Subcutaneous adipose tissue (tissue), 4 donors: ENCODE measurements around the gene SLC1A7. TPM values are rescaled to one million over a fixed set of nuclear protein-coding genes. Genes with fewer than 3 reads are reported as not detected.

ENCODE experiments used
- total RNA-seq, 4 donors: library from RNA; depleted of rRNA; stranded (reverse); fragments of >200 nt; gene quantifications; one replicate each; pipeline ENCODE4 v1.1.0, GENCODE V29; 2016
- TF ChIP-seq, protein P1 (sequence below): fragments of 450-650 bp; IDR thresholded peaks from one replicate; pipeline ENCODE4 v1.5.1; 2016; ENCODE audit warnings: low read depth, mild to moderate bottlenecking, control low read depth, antibody characterized with exemption, moderate library complexity

The SLC1A7 gene
- total RNA-seq, 4 donors from 2014 or later = 0.17 to 0.94 TPM; not detected in 2

DNA sequence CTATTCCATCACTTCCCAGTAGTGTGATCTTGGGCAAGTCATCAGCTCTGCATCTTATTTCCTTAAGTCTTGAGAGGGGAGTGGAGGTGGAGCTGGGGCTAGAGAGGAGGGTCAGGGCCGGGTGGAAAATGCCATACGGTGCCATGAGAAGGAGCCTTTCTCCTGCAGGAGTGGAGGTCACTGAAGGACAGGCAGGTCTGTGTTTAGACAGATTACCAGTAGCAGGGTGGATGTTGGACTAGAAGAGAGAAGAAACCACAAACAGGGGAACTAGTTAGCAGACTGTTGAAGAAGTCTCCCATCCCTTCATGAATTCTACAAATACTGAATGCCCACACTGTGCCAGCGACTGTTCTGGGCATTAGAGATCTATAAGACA, 40.3 kb upstream of the SLC1A7 start:
- TF ChIP-seq, protein P1, sequence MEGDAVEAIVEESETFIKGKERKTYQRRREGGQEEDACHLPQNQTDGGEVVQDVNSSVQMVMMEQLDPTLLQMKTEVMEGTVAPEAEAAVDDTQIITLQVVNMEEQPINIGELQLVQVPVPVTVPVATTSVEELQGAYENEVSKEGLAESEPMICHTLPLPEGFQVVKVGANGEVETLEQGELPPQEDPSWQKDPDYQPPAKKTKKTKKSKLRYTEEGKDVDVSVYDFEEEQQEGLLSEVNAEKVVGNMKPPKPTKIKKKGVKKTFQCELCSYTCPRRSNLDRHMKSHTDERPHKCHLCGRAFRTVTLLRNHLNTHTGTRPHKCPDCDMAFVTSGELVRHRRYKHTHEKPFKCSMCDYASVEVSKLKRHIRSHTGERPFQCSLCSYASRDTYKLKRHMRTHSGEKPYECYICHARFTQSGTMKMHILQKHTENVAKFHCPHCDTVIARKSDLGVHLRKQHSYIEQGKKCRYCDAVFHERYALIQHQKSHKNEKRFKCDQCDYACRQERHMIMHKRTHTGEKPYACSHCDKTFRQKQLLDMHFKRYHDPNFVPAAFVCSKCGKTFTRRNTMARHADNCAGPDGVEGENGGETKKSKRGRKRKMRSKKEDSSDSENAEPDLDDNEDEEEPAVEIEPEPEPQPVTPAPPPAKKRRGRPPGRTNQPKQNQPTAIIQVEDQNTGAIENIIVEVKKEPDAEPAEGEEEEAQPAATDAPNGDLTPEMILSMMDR = no peak

DNA sequence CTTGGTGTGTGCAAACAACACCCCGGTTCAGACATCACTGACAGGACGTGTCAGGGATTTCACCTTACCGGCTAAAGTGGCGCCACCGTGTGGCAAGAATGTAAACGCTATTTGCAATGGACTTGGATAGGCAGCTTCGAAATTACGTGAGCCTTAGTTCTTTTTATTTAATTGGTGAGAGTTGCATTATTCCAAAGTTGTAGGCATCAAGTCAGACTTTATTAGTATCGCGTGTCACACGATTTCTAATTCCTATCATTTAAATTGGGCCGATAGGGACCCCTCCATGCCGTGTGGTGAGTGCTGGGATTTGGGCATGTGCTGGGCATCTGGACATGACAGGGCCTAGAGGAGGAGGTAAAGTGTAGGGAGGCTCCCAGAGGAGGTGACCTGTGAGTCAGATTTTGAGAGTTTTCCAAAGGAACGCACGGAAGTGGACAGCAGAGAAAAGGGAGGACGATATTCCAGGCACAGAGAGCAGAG, 39.7 kb upstream of the SLC1A7 start:
- TF ChIP-seq, protein P1 = no peak

DNA sequence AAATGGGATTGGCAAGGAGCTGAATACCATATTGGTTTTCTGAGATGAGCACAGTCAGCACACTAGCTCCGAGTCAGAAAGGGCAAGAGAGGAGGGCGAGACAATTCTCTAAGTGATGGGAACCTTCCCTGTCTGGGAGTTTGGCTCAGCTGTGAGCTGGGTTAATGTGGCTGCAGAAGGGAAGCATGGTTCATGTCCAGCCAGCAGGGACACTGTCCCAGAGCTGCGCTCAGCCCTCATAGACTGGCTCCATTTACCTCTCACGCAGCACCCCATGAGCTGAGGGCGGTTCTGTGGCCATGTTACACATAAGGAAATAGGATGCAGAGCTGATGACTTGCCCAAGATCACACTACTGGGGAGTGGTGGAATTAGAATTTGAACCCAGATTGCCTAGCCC, 38.5 kb upstream of the SLC1A7 start:
- TF ChIP-seq, protein P1 = no peak

DNA sequence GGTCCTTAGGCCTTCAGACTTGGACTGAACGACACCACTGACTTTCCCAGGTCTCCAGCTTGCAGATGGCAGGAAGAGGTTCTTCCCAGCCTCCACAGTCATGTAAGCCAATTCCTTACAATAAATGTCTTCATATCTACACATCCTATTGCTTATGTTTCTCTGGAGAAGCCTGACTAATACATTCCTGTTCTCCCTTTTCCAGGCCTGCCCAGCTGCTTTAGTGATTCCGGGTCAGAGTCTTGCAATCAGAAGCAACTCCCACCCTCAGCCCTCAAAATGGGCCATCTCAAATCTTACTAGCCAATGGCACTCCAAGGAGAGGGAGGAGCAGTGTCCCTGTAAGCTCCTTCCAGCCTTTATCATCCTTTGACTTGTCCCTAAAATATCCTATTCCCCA, 37.8 kb upstream of the SLC1A7 start:
- TF ChIP-seq, protein P1 = no peak

DNA sequence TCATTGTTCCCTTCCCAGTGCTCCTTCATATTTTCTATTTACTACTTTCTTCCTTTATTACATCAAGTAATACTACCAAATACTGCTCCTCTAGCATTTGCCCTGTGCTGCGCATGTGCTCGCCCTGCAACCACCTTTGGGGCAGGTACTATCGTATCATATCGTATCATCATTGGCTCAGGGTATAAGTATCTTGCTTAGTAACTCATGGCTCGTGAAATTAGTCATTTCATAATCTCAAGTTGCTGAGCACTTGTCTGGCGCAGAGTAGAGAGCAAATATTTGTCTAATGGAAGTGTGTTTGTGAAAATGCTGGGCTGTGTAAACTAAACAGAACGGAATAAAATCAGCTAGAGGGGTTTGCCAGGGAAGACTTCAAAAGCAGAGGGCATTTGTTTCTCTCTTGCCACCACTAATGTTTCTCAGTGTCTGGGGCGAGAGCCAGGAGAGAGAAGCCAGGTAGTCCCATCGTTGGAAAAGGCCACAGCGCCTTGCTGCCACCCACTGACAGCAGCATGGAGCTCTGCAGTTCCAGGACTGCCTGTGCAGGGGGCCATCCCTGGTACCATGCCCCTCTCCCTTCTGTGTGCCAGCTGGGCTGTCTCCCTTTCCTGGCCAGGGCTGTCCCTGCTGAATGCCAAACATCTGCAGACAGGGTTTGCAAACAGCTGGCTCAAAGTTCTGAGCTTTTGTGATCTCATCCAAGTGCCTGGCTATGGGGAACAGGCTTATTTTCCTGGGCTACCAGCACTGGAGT, 34.2 kb upstream of the SLC1A7 start:
- TF ChIP-seq, protein P1 = no peak

DNA sequence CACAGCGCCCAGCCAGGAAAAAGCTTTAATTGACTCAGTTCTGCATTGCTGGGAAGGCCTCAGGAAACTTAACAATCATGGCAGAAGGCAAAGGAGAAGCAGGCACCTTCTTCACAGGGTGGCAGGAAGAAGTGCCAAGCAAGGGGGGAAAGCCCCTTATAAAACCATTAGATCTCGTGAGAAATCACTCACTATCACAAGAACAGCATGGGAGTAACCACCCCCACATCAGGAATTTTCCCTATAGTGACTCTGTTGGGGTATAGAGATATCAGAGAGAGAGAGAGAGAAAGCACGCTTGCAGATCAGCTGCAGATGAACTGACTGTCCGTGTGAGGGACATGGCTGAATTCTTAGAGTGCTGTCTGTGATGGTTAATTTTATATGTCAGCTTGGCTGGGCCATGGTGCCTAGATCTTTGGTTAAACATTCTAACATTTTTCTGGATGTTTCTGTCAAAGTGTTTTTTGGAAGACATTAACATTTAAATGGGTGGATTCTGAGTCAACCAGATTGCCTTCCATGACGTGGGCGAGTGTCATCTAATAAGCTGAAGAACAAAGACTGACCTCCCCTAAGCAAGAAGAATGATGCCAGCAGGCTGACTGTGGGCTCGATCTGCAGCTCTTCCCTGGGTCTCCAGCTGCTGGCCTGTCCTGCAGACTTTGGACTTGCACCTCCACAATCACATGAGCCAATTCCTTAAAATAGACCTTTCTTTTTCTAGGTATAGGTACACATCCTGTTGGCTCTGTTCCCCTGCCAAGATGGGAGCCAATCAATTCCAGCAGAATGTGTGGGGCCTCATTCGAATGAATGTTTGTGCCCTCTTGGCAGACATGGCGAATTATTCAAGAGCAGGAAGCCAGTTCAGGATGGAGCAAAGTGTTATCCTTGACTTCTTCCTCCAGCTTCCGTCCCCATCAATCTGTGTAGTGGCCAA, 32.8 kb upstream of the SLC1A7 start:
- TF ChIP-seq, protein P1 = no peak
